Thyroid gland (tissue), 4 donors: ENCODE results near the gene NFE2.

ENCODE experiments used
- CTCF ChIP-seq, 6 experiments: fragments of 200-600 bp in 3 of 6; fragments of 450-650 bp in 3 of 6; sonication (generic) in 3 of 6; IDR thresholded peaks; one replicate each; pipeline ENCODE4 v1.5.1; 2016 to 2019; ENCODE audit warnings: antibody characterized with exemption in 6 of 6, mild to moderate bottlenecking in 2 of 6, inconsistent platforms in 1 of 6, moderate library complexity in 1 of 6
- POLR2A ChIP-seq, 2 donors: fragments of 450-650 bp; IDR thresholded peaks; one replicate each; pipeline ENCODE4 v1.6.1; 2017; ENCODE audit warnings: antibody characterized with exemption in 2 of 2, mild to moderate bottlenecking in 2 of 2, moderate library complexity in 1 of 2

GRCh38 chr12:54333420-54334034 is 32.7 kb upstream of the NFE2 start:
- no peak for TF ChIP-seq POLR2A (IDR thresholded peaks at IDR 0.05)
- no peak for TF ChIP-seq CTCF (IDR thresholded peaks at IDR 0.05)
